Thyroid gland (tissue), 4 donors: ENCODE results near the gene MKRN2OS.

Source experiments
- CTCF ChIP-seq, 6 experiments: fragments of 200-600 bp in 3 of 6; fragments of 450-650 bp in 3 of 6; sonication (generic) in 3 of 6; IDR thresholded peaks; one replicate each; pipeline ENCODE4 v1.5.1; 2016 to 2019; ENCODE audit warnings: antibody characterized with exemption in 6 of 6, mild to moderate bottlenecking in 2 of 6, inconsistent platforms in 1 of 6, moderate library complexity in 1 of 6
- POLR2A ChIP-seq, 2 donors: fragments of 450-650 bp; IDR thresholded peaks; one replicate each; pipeline ENCODE4 v1.6.1; 2017; ENCODE audit warnings: antibody characterized with exemption in 2 of 2, mild to moderate bottlenecking in 2 of 2, moderate library complexity in 1 of 2

DNA sequence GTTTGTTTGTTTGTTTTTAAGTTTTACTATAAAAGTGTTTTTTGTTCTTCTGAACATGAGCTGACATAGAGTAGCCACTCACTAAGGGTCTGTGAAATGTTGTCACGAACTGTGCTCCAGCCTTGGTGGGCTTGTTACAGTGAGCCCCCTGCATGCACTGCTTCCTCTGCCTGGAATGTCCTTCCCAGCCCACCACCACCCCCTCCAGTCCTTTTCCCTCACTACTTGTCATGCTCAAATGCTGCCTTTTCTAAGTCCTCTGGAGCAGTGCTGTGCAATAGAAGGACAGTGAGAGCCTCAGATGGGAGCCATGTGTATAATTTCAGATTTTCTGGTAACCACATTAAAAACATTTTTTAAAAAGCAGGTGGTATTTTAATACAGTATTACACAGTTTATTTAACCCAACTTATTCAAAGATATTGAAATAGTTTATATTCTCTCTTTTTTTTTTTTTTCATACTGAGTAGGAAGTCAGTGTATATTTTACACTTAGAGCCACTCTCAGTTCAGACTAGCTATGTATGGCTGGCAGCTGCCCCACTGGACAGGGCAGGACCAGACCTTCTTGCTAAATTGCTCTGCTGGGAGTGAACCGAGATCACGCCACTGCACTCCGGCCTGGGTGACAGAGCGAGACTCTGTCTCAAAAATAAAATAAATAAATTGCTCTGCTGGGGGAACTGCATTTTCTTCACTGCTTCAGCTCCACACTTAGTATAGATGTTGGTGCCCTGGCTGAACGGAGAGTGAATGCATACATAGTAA, 26.9 kb downstream of the MKRN2OS start:
- TF ChIP-seq CTCF (IDR thresholded peaks at IDR 0.05), result no peak
- TF ChIP-seq POLR2A (IDR thresholded peaks at IDR 0.05), result no peak
